Measurements from ENCODE around the gene SIAH3. TPM values are rescaled to one million over a fixed set of nuclear protein-coding genes. Genes with fewer than 3 reads are reported as not detected.

Gene SIAH3
- polyA plus RNA-seq, 1 donor (not counting 4 experiments of a cell fraction or from before 2014, with no cell fraction given), result 0.12 TPM

DNA sequence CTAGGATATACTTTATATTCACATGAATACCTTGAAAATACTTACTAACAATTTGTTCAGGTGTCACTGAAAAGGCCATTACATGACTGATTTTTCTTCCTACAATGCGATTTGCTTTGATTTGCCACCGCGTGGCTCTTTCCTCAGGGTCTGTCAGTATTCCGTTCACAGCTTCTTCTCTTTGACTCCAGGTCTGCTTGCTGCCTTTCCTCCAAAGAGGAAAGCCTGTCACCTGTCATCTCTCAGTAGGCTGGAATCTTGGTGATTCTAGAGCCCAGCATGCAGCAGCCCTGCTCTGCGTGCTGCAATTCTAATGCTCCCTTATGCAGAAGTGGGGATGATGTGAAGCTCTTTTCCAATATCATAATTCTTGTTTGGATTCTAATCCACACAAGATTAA lies 33.6 kb upstream of the SIAH3 start:
- Histone ChIP-seq H3K9me1 (ENCODE audit: control insufficient read depth, extremely low read depth, insufficient read depth, low read length) (no peaks in the 10 kb centered on the region), H3K4me2 (ENCODE audit: control insufficient read depth, extremely low read depth, insufficient read depth, low read depth, low read length) (no peak overlapping the region), H3K4me3 (ENCODE audit: control insufficient read depth in 2 of 3, extremely low read depth in 1 of 3, insufficient read depth in 2 of 3, low read depth in 1 of 3, low read length in 3 of 3) (no peak overlapping the region), H2AFZ (ENCODE audit: control insufficient read depth, low read length) (no peak overlapping the region), H3K27ac (ENCODE audit: control insufficient read depth, insufficient read depth, low read length) (no peak overlapping the region), H3K36me3 (ENCODE audit: control insufficient read depth in 2 of 2, extremely low read depth in 1 of 2, insufficient read depth in 2 of 2, low read length in 2 of 2) (no peaks in the 10 kb centered on the region), H3K4me1 (ENCODE audit: control insufficient read depth, extremely low read depth, insufficient read depth, low read length) (no peaks in the 10 kb centered on the region), H3K9me3 (ENCODE audit: control insufficient read depth, low read depth, low read length) (no peaks in the 10 kb centered on the region), H3K9ac (ENCODE audit: control insufficient read depth, extremely low read depth, insufficient read depth, low read length) (no peak overlapping the region), H3K27me3 (ENCODE audit: control insufficient read depth, extremely low read depth, insufficient read depth, low read length) (no peaks in the 10 kb centered on the region), H4K20me1 (ENCODE audit: control insufficient read depth, extremely low read depth, insufficient read depth, low read length) (no peaks in the 10 kb centered on the region), H3K79me2 (ENCODE audit: control insufficient read depth, insufficient read depth, low read length) (no peaks in the 10 kb centered on the region)
- dilution Hi-C loops (cut with MboI; ENCODE audit: extremely low pct_ligation_motif_present, low sequenced_read_pairs), result no loop called here
- FAIRE-seq, result no peak
- TF ChIP-seq EZH2 (IDR thresholded peaks at IDR 0.05; ENCODE audit: low read length), result no peak
- TF ChIP-seq, protein P1, sequence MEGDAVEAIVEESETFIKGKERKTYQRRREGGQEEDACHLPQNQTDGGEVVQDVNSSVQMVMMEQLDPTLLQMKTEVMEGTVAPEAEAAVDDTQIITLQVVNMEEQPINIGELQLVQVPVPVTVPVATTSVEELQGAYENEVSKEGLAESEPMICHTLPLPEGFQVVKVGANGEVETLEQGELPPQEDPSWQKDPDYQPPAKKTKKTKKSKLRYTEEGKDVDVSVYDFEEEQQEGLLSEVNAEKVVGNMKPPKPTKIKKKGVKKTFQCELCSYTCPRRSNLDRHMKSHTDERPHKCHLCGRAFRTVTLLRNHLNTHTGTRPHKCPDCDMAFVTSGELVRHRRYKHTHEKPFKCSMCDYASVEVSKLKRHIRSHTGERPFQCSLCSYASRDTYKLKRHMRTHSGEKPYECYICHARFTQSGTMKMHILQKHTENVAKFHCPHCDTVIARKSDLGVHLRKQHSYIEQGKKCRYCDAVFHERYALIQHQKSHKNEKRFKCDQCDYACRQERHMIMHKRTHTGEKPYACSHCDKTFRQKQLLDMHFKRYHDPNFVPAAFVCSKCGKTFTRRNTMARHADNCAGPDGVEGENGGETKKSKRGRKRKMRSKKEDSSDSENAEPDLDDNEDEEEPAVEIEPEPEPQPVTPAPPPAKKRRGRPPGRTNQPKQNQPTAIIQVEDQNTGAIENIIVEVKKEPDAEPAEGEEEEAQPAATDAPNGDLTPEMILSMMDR (optimal IDR thresholded peaks at IDR 0.05 in 1 of 3, IDR thresholded peaks at IDR 0.05 in 1 of 3, conservative IDR thresholded peaks at IDR 0.05 in 1 of 3; ENCODE audit: extremely low read depth in 1 of 3, insufficient read depth in 2 of 3, low read length in 3 of 3), result no peak
- no peak for DNase-seq (ENCODE audit: low read depth, low spot score)

DNA sequence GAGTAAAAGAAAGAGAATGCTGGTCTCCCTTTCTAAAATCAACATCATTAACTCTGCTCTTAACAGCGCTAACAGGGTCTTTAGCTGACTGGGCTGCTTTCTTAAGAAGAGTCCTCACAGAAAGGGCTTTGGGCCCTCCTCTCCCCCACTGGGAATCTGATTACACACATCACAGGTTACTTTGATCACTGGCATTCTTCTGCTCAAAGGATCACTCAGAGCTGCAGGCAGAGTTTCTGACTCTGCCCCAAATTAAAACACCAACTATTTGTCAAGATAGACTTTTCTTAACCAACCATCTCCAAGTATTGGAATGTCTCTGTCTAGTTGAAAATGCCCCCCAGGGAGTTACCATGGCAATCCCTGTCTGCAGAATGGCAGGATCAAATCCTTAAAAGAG lies 31.1 kb upstream of the SIAH3 start:
- Histone ChIP-seq H3K27ac (ENCODE audit: control insufficient read depth, insufficient read depth, low read length) (no peak overlapping the region), H4K20me1 (ENCODE audit: control insufficient read depth, extremely low read depth, insufficient read depth, low read length) (no peaks in the 10 kb centered on the region), H3K4me2 (ENCODE audit: control insufficient read depth, extremely low read depth, insufficient read depth, low read depth, low read length) (no peak overlapping the region), H3K9ac (ENCODE audit: control insufficient read depth, extremely low read depth, insufficient read depth, low read length) (no peak overlapping the region), H3K9me1 (ENCODE audit: control insufficient read depth, extremely low read depth, insufficient read depth, low read length) (no peaks in the 10 kb centered on the region), H3K36me3 (ENCODE audit: control insufficient read depth in 2 of 2, extremely low read depth in 1 of 2, insufficient read depth in 2 of 2, low read length in 2 of 2) (no peaks in the 10 kb centered on the region), H3K27me3 (ENCODE audit: control insufficient read depth, extremely low read depth, insufficient read depth, low read length) (no peaks in the 10 kb centered on the region), H3K4me3 (ENCODE audit: control insufficient read depth in 2 of 3, extremely low read depth in 1 of 3, insufficient read depth in 2 of 3, low read depth in 1 of 3, low read length in 3 of 3) (no peak overlapping the region), H3K4me1 (ENCODE audit: control insufficient read depth, extremely low read depth, insufficient read depth, low read length) (no peaks in the 10 kb centered on the region), H3K9me3 (ENCODE audit: control insufficient read depth, low read depth, low read length) (no peaks in the 10 kb centered on the region), H2AFZ (ENCODE audit: control insufficient read depth, low read length) (no peak overlapping the region), H3K79me2 (ENCODE audit: control insufficient read depth, insufficient read depth, low read length) (no peaks in the 10 kb centered on the region)
- FAIRE-seq (no peak), DNase-seq (ENCODE audit: low read depth, low spot score) (no peak)
- TF ChIP-seq, protein P1 (optimal IDR thresholded peaks at IDR 0.05 in 1 of 3, IDR thresholded peaks at IDR 0.05 in 1 of 3, conservative IDR thresholded peaks at IDR 0.05 in 1 of 3; ENCODE audit: extremely low read depth in 1 of 3, insufficient read depth in 2 of 3, low read length in 3 of 3), result no peak
- no peak for TF ChIP-seq EZH2 (IDR thresholded peaks at IDR 0.05; ENCODE audit: low read length)
- dilution Hi-C loops (cut with MboI; ENCODE audit: extremely low pct_ligation_motif_present, low sequenced_read_pairs), result no loop called here
